Mesendoderm (in vitro differentiated cells): ENCODE measurements around the gene CDCP1.

Experiments used
- DNase-seq: peaks from one replicate; pipeline ENCODE4 v3.0.0; 2013
- H2AK5ac ChIP-seq: 2 replicates; pipeline ENCODE4 v1.6.1; 2013; ENCODE audit warnings: low read length, inconsistent platforms
- H2BK120ac ChIP-seq: 2 replicates; pipeline ENCODE4 v1.6.1; 2013; ENCODE audit warnings: low read depth, mild to moderate bottlenecking, low read length, moderate library complexity, mixed read lengths
- H2BK15ac ChIP-seq: replicated peaks from 2 replicates; pipeline ENCODE4 v1.6.1; 2013; ENCODE audit warnings: low read depth, mild to moderate bottlenecking, moderate library complexity
- H2BK5ac ChIP-seq: 2 replicates; pipeline ENCODE4 v1.6.1; 2013; ENCODE audit warnings: low read length, inconsistent platforms
- H3K18ac ChIP-seq: 2 replicates; pipeline ENCODE4 v1.6.1; 2013; ENCODE audit warnings: mild to moderate bottlenecking, low read length, mixed read lengths
- H3K23ac ChIP-seq: one replicate; pipeline ENCODE4 v1.6.1; 2013; ENCODE audit warnings: low read length
- H3K27ac ChIP-seq: 2 replicates; pipeline ENCODE4 v1.5.1; 2013; ENCODE audit warnings: low read depth, mild to moderate bottlenecking, inconsistent platforms, low read length, moderate library complexity
- H3K27me3 ChIP-seq: 2 replicates; pipeline ENCODE4 v1.6.1; 2013; ENCODE audit warnings: low read length, control low read depth, mild to moderate bottlenecking, inconsistent platforms; ENCODE audit not compliant: insufficient read depth, poor library complexity
- H3K36me3 ChIP-seq: 2 replicates; pipeline ENCODE4 v1.6.1; 2013; ENCODE audit warnings: low read length, inconsistent platforms; ENCODE audit not compliant: control insufficient read depth, insufficient read depth
- H3K4ac ChIP-seq: one replicate; pipeline ENCODE4 v1.6.1; 2013; ENCODE audit warnings: low read depth, mild to moderate bottlenecking, low read length, moderate library complexity
- H3K4me1 ChIP-seq: 2 replicates; pipeline ENCODE4 v1.6.1; 2013; ENCODE audit warnings: low read depth, low read length, inconsistent platforms; ENCODE audit not compliant: control insufficient read depth
- H3K4me2 ChIP-seq: 2 replicates; pipeline ENCODE4 v1.6.1; 2013; ENCODE audit warnings: low read length
- H3K4me3 ChIP-seq: 2 replicates; pipeline ENCODE4 v1.5.1; 2013; ENCODE audit warnings: mild to moderate bottlenecking, low read length
- H3K56ac ChIP-seq: one replicate; pipeline ENCODE4 v1.6.1; 2013; ENCODE audit warnings: low read length
- H3K79me1 ChIP-seq: 2 replicates; pipeline ENCODE4 v1.6.1; 2013; ENCODE audit warnings: low read length, inconsistent platforms
- H3K79me2 ChIP-seq: 2 replicates; pipeline ENCODE4 v1.6.1; 2013; ENCODE audit warnings: mild to moderate bottlenecking, low read length; ENCODE audit not compliant: control insufficient read depth, insufficient read depth
- H3K9ac ChIP-seq: 2 replicates; pipeline ENCODE4 v1.6.1; 2013; ENCODE audit warnings: low read length, inconsistent platforms
- H4K5ac ChIP-seq: one replicate; pipeline ENCODE4 v1.6.1; 2013; ENCODE audit warnings: low read length
- H4K8ac ChIP-seq: one replicate; pipeline ENCODE4 v1.6.1; 2013; ENCODE audit warnings: low read depth, mild to moderate bottlenecking, control low read depth, low read length, moderate library complexity
- WGBS: extraction: QIAGEN DNeasy Blood & Tissue Kit; methylation state at CpG from one replicate; pipeline ENCODE4 v1.1.7; 2013; ENCODE audit warnings: low lambda C conversion rate, missing lambda C conversion rate; ENCODE audit not compliant: insufficient coverage; ENCODE audit errors: extremely low coverage; 5-methylcytosine and 5-hydroxymethylcytosine counted together

Gene CDCP1

DNA sequence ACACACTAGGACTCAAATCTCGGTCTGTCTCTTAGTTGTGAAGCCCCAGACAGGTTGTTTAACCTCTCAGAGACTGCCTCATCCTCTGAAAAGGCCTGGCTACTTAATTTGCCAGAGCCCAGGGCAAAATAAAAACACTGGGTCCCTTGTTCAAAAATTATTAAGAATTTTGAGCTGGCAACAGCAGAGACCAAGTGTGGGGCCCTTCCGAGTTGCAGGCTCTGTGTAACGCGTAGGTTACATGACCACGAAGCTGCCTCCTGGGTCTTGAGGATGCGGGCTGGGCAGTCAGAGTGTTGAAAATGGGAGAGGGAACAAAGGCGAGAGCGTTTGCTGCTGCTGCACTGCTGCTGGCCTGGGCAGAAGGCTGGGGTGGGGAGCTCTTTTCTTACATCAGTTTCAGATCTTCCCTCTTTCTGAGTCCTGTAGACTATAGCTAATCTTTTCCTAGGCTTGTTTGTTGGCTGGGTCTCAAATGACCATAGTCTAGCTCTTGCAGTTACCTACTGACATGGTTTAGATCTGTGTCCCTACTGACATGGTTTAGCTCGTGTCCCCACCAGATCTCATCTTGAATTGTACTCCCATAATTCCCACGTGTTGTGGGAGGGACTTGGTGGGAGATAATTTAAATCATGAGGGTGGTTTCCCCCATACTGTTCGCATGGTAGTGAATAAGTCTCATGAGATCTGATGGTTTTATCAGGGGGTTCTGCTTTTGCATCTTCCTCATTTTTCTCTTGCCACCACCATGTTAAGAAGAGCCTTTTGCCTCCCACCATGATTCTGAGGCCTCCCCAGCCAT, 70.2 kb downstream of the CDCP1 start:
- Histone ChIP-seq H4K8ac (no peak overlapping the region), H3K23ac (no peak overlapping the region), H3K56ac (no peak overlapping the region), H3K27ac (no peak overlapping the region), H3K36me3 (no peaks in the 10 kb centered on the region), H3K4me3 (no peak overlapping the region), H3K9ac (no peak overlapping the region), H3K4me1 (no peaks in the 10 kb centered on the region), H3K79me2 (no peaks in the 10 kb centered on the region), H2BK5ac (no peak overlapping the region), H3K18ac (no peak overlapping the region), H3K4ac (no peak overlapping the region), H2BK120ac (no peak overlapping the region), H3K79me1 (no peaks in the 10 kb centered on the region), H2AK5ac (no peak overlapping the region), H3K4me2 (no peak overlapping the region), H3K27me3 (no peaks in the 10 kb centered on the region), H2BK15ac (no peak overlapping the region), H4K5ac (no peak overlapping the region)
- WGBS: no CpG with 5 or more reads among the region's 11 CpGs
- no peak for DNase-seq

DNA sequence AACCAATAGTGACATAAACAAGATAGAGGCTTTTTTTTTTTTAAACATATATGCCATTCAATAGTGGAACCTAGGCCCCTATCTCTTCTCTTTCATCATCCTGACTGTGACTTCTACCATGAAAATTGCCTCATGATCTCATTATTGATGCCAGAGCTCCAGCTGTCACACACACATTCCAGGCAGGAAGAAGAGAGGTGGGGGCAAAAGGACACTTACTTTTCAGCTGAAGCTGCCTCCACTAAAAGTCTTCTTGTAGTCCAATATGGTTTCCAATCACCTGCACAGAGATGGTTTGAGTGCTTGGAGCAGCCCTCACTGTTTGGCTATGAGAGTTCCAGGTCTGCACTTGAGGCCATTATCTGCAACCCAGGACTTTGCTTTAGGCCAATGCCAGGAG, 75.1 kb downstream of the CDCP1 start:
- Histone ChIP-seq H3K9ac (no peak overlapping the region), H2BK15ac (no peak overlapping the region), H3K4me3 (no peak overlapping the region), H2BK120ac (no peak overlapping the region), H2BK5ac (no peak overlapping the region), H3K4ac (no peak overlapping the region), H3K36me3 (no peaks in the 10 kb centered on the region), H3K79me2 (no peaks in the 10 kb centered on the region), H3K56ac (no peak overlapping the region), H3K23ac (no peak overlapping the region), H3K27me3 (no peaks in the 10 kb centered on the region), H3K4me1 (no peaks in the 10 kb centered on the region), H2AK5ac (no peak overlapping the region), H3K27ac (no peak overlapping the region), H3K79me1 (no peaks in the 10 kb centered on the region), H4K8ac (no peak overlapping the region), H4K5ac (no peak overlapping the region), H3K18ac (no peak overlapping the region), H3K4me2 (no peak overlapping the region)
- no peak for DNase-seq

DNA sequence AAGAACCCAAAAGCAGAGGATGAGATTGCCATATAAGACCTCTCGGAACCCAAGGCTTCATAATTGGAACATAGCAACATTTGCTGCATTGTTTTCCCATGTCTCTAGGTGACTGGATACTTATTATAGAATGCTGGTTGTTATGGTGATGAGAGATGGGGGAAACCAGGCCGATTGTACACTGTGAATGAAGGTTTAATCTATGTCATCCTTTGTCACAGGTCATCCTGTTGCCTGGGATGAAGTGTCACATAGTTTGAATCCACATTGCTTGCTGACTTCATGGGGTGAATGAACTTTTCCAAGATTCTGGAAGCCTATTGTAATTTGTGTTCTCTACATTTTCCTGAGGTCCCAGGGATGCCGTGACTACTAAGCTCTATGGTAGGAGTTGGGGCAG, 78.2 kb downstream of the CDCP1 start:
- H3K4me2 ChIP-seq: no peak overlapping the region
- no peak overlapping the region for H2BK120ac ChIP-seq
- H3K79me2 ChIP-seq: no peaks in the 10 kb centered on the region
- no peak overlapping the region for H3K27ac ChIP-seq
- H3K4me1 ChIP-seq: no peaks in the 10 kb centered on the region
- no peak overlapping the region for H3K23ac ChIP-seq
- no peak overlapping the region for H4K8ac ChIP-seq
- H3K4me3 ChIP-seq: no peak overlapping the region
- no peak overlapping the region for H3K9ac ChIP-seq
- H3K18ac ChIP-seq: no peak overlapping the region
- no peak for DNase-seq
- H3K56ac ChIP-seq: no peak overlapping the region
- no peak overlapping the region for H2AK5ac ChIP-seq
- no peak overlapping the region for H3K4ac ChIP-seq
- H4K5ac ChIP-seq: no peak overlapping the region
- no CpG with 5 or more reads among the region's 3 CpGs for WGBS
- H2BK15ac ChIP-seq: no peak overlapping the region
- H3K27me3 ChIP-seq: no peaks in the 10 kb centered on the region
- H3K36me3 ChIP-seq: no peaks in the 10 kb centered on the region
- H2BK5ac ChIP-seq: no peak overlapping the region
- no peaks in the 10 kb centered on the region for H3K79me1 ChIP-seq

GRCh38 chr3:45067486-45067885, 78.7 kb downstream of the CDCP1 start:
- H2BK15ac ChIP-seq: no peak overlapping the region
- no peaks in the 10 kb centered on the region for H3K4me1 ChIP-seq

GRCh38 chr3:45066109-45066801, 79.9 kb downstream of the CDCP1 start:
- no peaks in the 10 kb centered on the region for H3K4me1 ChIP-seq
- DNase-seq: no peak
- WGBS: no CpG with 5 or more reads among the region's 3 CpGs

More at GRCh38 chr3:45067486-45067885, 78.7 kb downstream of the CDCP1 start:
- Histone ChIP-seq H4K8ac (no peak overlapping the region), H3K36me3 (no peaks in the 10 kb centered on the region), H3K18ac (no peak overlapping the region), H3K27me3 (no peaks in the 10 kb centered on the region), H2AK5ac (no peak overlapping the region), H3K27ac (no peak overlapping the region), H3K4me2 (no peak overlapping the region), H4K5ac (no peak overlapping the region), H3K23ac (no peak overlapping the region), H2BK5ac (no peak overlapping the region), H3K9ac (no peak overlapping the region), H3K79me2 (no peaks in the 10 kb centered on the region), H3K79me1 (no peaks in the 10 kb centered on the region), H2BK120ac (no peak overlapping the region), H3K56ac (no peak overlapping the region), H3K4ac (no peak overlapping the region), H3K4me3 (no peak overlapping the region)
- no peak for DNase-seq
- no CpG with 5 or more reads among the region's 4 CpGs for WGBS

More at GRCh38 chr3:45066109-45066801, 79.9 kb downstream of the CDCP1 start:
- H3K23ac ChIP-seq: no peak overlapping the region
- H2BK15ac ChIP-seq: no peak overlapping the region
- no peak overlapping the region for H2BK5ac ChIP-seq
- H3K9ac ChIP-seq: no peak overlapping the region
- H3K79me2 ChIP-seq: no peaks in the 10 kb centered on the region
- H2BK120ac ChIP-seq: no peak overlapping the region
- no peaks in the 10 kb centered on the region for H3K79me1 ChIP-seq
- H3K4ac ChIP-seq: no peak overlapping the region
- H3K4me2 ChIP-seq: no peak overlapping the region
- no peak overlapping the region for H4K5ac ChIP-seq
- no peak overlapping the region for H3K18ac ChIP-seq
- H3K27ac ChIP-seq: no peak overlapping the region
- H2AK5ac ChIP-seq: no peak overlapping the region
- H3K36me3 ChIP-seq: no peaks in the 10 kb centered on the region
- no peaks in the 10 kb centered on the region for H3K27me3 ChIP-seq
- H3K56ac ChIP-seq: no peak overlapping the region
- no peak overlapping the region for H4K8ac ChIP-seq
- no peak overlapping the region for H3K4me3 ChIP-seq
